IMR-90 (cell line): ENCODE measurements around the gene WHRN. TPM values are rescaled to one million over a fixed set of nuclear protein-coding genes. Genes with fewer than 3 reads are reported as not detected.

Experiments used
- ATAC-seq: fragments of 200-7000 bp; cut with Tn5 transposase; 2 replicates; pipeline ENCODE4 v1.9.1; 2020; ENCODE audit warnings: low read depth, mild to moderate bottlenecking, moderate library complexity
- BruUV-seq: library from RNA; stranded (reverse); fragments of 400-500 nt; replicated peaks from 2 replicates; lab custom pipeline; 2021; lab: Mats Ljungman, UMichigan
- CTCF ChIA-PET: fragments of 300-600 bp; formaldehyde crosslinking; extraction: SDS; loops from one replicate; lab custom pipeline; 2021; ENCODE audit warnings: antibody characterized with exemption; lab: Yijun Ruan, JAX
- POLR2A ChIA-PET: fragments of 300-600 bp; sonication (Branson Sonifier 250); formaldehyde crosslinking; loops from one replicate; lab custom pipeline; 2022; ENCODE audit warnings: antibody characterized with exemption; ENCODE audit not compliant: unreplicated experiment; lab: Charles Lee
- DNase-seq: peaks from one replicate; pipeline ENCODE4 v3.0.0; 2013
- H2AFZ ChIP-seq: replicated peaks from 2 replicates; pipeline ENCODE3; 2013; ENCODE audit warnings: low read length, mild to moderate bottlenecking; ENCODE audit not compliant: poor library complexity
- H2AK5ac ChIP-seq: 2 replicates; pipeline ENCODE4 v1.6.1; 2013; ENCODE audit warnings: low read depth, low read length, inconsistent platforms
- H2AK9ac ChIP-seq: replicated peaks from 2 replicates; pipeline ENCODE3; 2013; ENCODE audit warnings: mild to moderate bottlenecking, low read depth, low read length, moderate library complexity; ENCODE audit not compliant: poor library complexity
- H2BK120ac ChIP-seq: 2 replicates; pipeline ENCODE4 v1.6.1; 2013; ENCODE audit warnings: low read depth, low read length, inconsistent platforms
- H2BK15ac ChIP-seq: 3 replicates; pipeline ENCODE4 v1.6.1; 2013; ENCODE audit warnings: low read depth, low read length, inconsistent platforms
- H2BK20ac ChIP-seq: 2 replicates; pipeline ENCODE4 v1.6.1; 2013; ENCODE audit warnings: low read depth, mild to moderate bottlenecking, inconsistent platforms, low read length, moderate library complexity
- H2BK5ac ChIP-seq: 2 replicates; pipeline ENCODE4 v1.6.1; 2013; ENCODE audit warnings: mild to moderate bottlenecking, low read depth, low read length, inconsistent platforms; ENCODE audit not compliant: poor library complexity, severe bottlenecking
- H3K14ac ChIP-seq: replicated peaks from 2 replicates; pipeline ENCODE4 v1.6.1; 2013; ENCODE audit warnings: low read depth, low read length, inconsistent platforms
- H3K18ac ChIP-seq: 2 replicates; pipeline ENCODE4 v1.6.1; 2013; ENCODE audit warnings: low read depth, low read length, control low read depth
- H3K23ac ChIP-seq: 2 replicates; pipeline ENCODE4 v1.6.1; 2013; ENCODE audit warnings: low read depth, low read length, inconsistent platforms
- H3K27ac ChIP-seq: 2 replicates; pipeline ENCODE4 v1.5.1; 2013; ENCODE audit warnings: mild to moderate bottlenecking, control low read depth, low read length; ENCODE audit not compliant: insufficient read depth
- H3K27me3 ChIP-seq: 2 replicates; pipeline ENCODE4 v1.6.1; 2013; ENCODE audit warnings: low read length; ENCODE audit not compliant: control insufficient read depth, insufficient read depth
- H3K36me3 ChIP-seq: 2 replicates; pipeline ENCODE4 v1.6.1; 2013; ENCODE audit warnings: low read length, mixed read lengths; ENCODE audit not compliant: control insufficient read depth, insufficient read depth
- H3K4ac ChIP-seq: 2 replicates; pipeline ENCODE4 v1.6.1; 2013; ENCODE audit warnings: low read depth, low read length, inconsistent platforms
- H3K4me1 ChIP-seq: 2 replicates; pipeline ENCODE4 v1.6.1; 2013; ENCODE audit warnings: low read length, mixed read lengths; ENCODE audit not compliant: control insufficient read depth, insufficient read depth
- H3K4me2 ChIP-seq: 2 replicates; pipeline ENCODE4 v1.6.1; 2013; ENCODE audit warnings: low read depth, mild to moderate bottlenecking, control low read depth, low read length, moderate library complexity
- H3K4me3 ChIP-seq: 2 replicates; pipeline ENCODE4 v1.5.1; 2013; ENCODE audit warnings: low read depth, mild to moderate bottlenecking, control low read depth, low read length, moderate library complexity; ENCODE audit not compliant: insufficient read depth
- H3K56ac ChIP-seq: 2 replicates; pipeline ENCODE4 v1.6.1; 2013; ENCODE audit warnings: low read length, inconsistent platforms; ENCODE audit not compliant: insufficient read depth; ENCODE audit errors: extremely low read depth
- H3K79me1 ChIP-seq, 2 experiments: 2 replicates each; pipeline ENCODE4 v1.6.1; 2013; ENCODE audit warnings: low read length in 2 of 2, inconsistent platforms in 1 of 2, low read depth in 1 of 2
- H3K9ac ChIP-seq: 2 replicates; pipeline ENCODE4 v1.6.1; 2013; ENCODE audit warnings: low read depth, low read length, control low read depth
- H3K9me1 ChIP-seq: 2 replicates; pipeline ENCODE4 v1.6.1; 2013; ENCODE audit warnings: low read length, inconsistent platforms; ENCODE audit not compliant: insufficient read depth
- H3K9me3 ChIP-seq: 2 replicates; pipeline ENCODE4 v1.6.1; 2013; ENCODE audit warnings: low read length; ENCODE audit not compliant: control insufficient read depth, insufficient read depth
- H4K20me1 ChIP-seq: 2 replicates; pipeline ENCODE4 v1.6.1; 2013; ENCODE audit warnings: low read length, inconsistent platforms; ENCODE audit not compliant: insufficient read depth
- H4K5ac ChIP-seq: 2 replicates; pipeline ENCODE4 v1.6.1; 2013; ENCODE audit warnings: mild to moderate bottlenecking, low read depth, low read length, control low read depth
- H4K8ac ChIP-seq, 2 experiments: 2 replicates each; pipeline ENCODE4 v1.6.1; 2013; ENCODE audit warnings: low read depth in 2 of 2, low read length in 2 of 2, control low read depth in 1 of 2, inconsistent platforms in 1 of 2
- H4K91ac ChIP-seq: 2 replicates; pipeline ENCODE4 v1.6.1; 2013; ENCODE audit warnings: low read depth, low read length, inconsistent platforms; ENCODE audit not compliant: insufficient read depth
- POLR2A ChIP-seq: IDR thresholded peaks from 2 replicates; pipeline ENCODE4 v1.6.1; 2012; ENCODE audit warnings: mild to moderate bottlenecking, low read depth, low read length
- USF2 ChIP-seq: fragments of 150-350 bp; IDR thresholded peaks from 2 replicates; pipeline ENCODE4 v1.6.1; 2017; ENCODE audit warnings: mild to moderate bottlenecking, antibody characterized with exemption, low read length, low read depth
- WGBS, 2 experiments: methylation state at CpG; one replicate each; pipeline versions ENCODE4 v1.1.5 to v1.1.7; 2013; ENCODE audit warnings: missing lambda C conversion rate in 2 of 2; ENCODE audit not compliant: insufficient read length in 1 of 2; ENCODE audit errors: extremely low coverage in 2 of 2; 5-methylcytosine and 5-hydroxymethylcytosine counted together
- dilution Hi-C: fragments of 300-500 bp; cut with HindIII; formaldehyde crosslinking; loops from one replicate; pipeline ENCODE4 v1.14.3; 2018; ENCODE audit warnings: low sequenced_read_pairs; ENCODE audit not compliant: unreplicated experiment
- in situ Hi-C: fragments of 300-500 bp; cut with MboI; formaldehyde crosslinking; loops from 3 replicates; pipeline ENCODE4 v1.14.3; 2019; ENCODE audit warnings: low sequenced_read_pairs, inconsistent platforms, mixed read lengths
- intact Hi-C: fragments of 100-400 bp; cut with micrococcal nuclease; formaldehyde crosslinking; loops from 2 replicates; pipeline ENCODE4 v1.10.0; 2022
- polyA plus RNA-seq, 3 experiments: library from polyadenylated mRNA; depleted of rRNA; stranded (reverse); fragments of >200 nt; gene quantifications; 2 replicates each; pipeline ENCODE4 v1.2.3, GENCODE V29; 2012; ENCODE audit warnings: low replicate concordance in 1 of 3
- total RNA-seq: library from RNA; depleted of rRNA; stranded (reverse); fragments of >200 nt; gene quantifications from 2 replicates; pipeline ENCODE4 v1.2.3, GENCODE V29; 2012

WHRN gene
- total and polyA plus RNA-seq, 2 of the 4 experiments (the other 2 are of a cell fraction), result 0.18 to 2.6 TPM

GRCh38 chr9:114388764-114389375 is 116.4 kb downstream of the WHRN start:
- H3K4ac ChIP-seq, result peak overlapping the region; percentile 93
- peak overlapping the region; percentile 92; the same call in 1 of the 2 replicates for H3K14ac ChIP-seq
- H4K20me1 ChIP-seq, result peaks cover 14% of the 10 kb centered on the region; the same call in 1 of the 2 replicates
- H3K18ac ChIP-seq, result no peak overlapping the region
- no peak overlapping the region for H2BK15ac ChIP-seq
- H3K36me3 ChIP-seq, result no peaks in the 10 kb centered on the region
- in situ Hi-C loops (no loop called here), intact Hi-C loops (no loop called here), dilution Hi-C loops (no loop called here)
- peak overlapping the region; percentile 73 for H2AK9ac ChIP-seq
- H3K4me3 ChIP-seq, result no peak overlapping the region
- ChIA-PET POLR2A (interaction anchor here (0.8 kb wide), 1 partner anchor 15 kb away, joined by 3 read pairs; no protein-coding TSS in a partner anchor), CTCF (no interaction called here)
- no peak overlapping the region for H3K56ac ChIP-seq
- peaks cover 14 to 47% of the 10 kb centered on the region in 2 experiments for H3K79me1 ChIP-seq
- H2BK5ac ChIP-seq, result no peak overlapping the region
- no peak overlapping the region for H2BK20ac ChIP-seq
- peak overlapping the region; percentile 94 for H2AK5ac ChIP-seq
- H3K27me3 ChIP-seq, result no peaks in the 10 kb centered on the region
- H3K23ac ChIP-seq, result no peak overlapping the region
- no TSS peak for BruUV-seq
- no peak overlapping the region for H3K4me2 ChIP-seq
- DNase-seq (no peak), ATAC-seq (no peak)
- no peaks in the 10 kb centered on the region for H3K9me3 ChIP-seq
- peak overlapping the region; percentile 72; the same call in 1 of the 2 replicates for H3K9ac ChIP-seq
- H4K5ac ChIP-seq, result no peak overlapping the region; the same call in 1 of the 2 replicates
- TF ChIP-seq USF2 (no peak), POLR2A (no peak)
- H3K9me1 ChIP-seq, result peaks cover 17% of the 10 kb centered on the region
- H4K8ac ChIP-seq, result peak overlapping the region; percentile 84 to 92; a peak in 3 of 4 replicates
- H4K91ac ChIP-seq, result peak overlapping the region; percentile 72; the same call in 1 of the 2 replicates
- no peak overlapping the region for H3K27ac ChIP-seq
- H2BK120ac ChIP-seq, result peak overlapping the region; percentile 75; the same call in 1 of the 2 replicates
- H3K4me1 ChIP-seq, result peaks cover 24% of the 10 kb centered on the region
- peak overlapping the region; percentile 94 for H2AFZ ChIP-seq
- WGBS, 2 experiments, result 94% methylated on average over 2 of the region's 9 CpGs; no CpG with 5 or more reads in 1 of the 2 experiments
